KOPT-K1 (cell line): ENCODE results near the gene C11orf68.

ENCODE experiments used
- H3K27ac ChIP-seq: fragments of 200-600 bp; sonication (generic); 2 replicates; pipeline ENCODE4 v1.5.1; 2016; ENCODE audit warnings: antibody characterized with exemption, mild to moderate bottlenecking, low read depth, low read length; ENCODE audit not compliant: poor library complexity, severe bottlenecking
- H3K36me3 ChIP-seq: fragments of 200-600 bp; sonication (generic); 2 replicates; pipeline ENCODE4 v1.5.1; 2017; ENCODE audit warnings: antibody characterized with exemption, mild to moderate bottlenecking, low read length, moderate library complexity; ENCODE audit not compliant: insufficient read depth
- H3K9me3 ChIP-seq: fragments of 200-600 bp; sonication (generic); 2 replicates; pipeline ENCODE4 v1.5.1; 2017; ENCODE audit warnings: antibody characterized with exemption, low read length, mild to moderate bottlenecking; ENCODE audit not compliant: insufficient read depth, poor library complexity, severe bottlenecking

Gene C11orf68

DNA sequence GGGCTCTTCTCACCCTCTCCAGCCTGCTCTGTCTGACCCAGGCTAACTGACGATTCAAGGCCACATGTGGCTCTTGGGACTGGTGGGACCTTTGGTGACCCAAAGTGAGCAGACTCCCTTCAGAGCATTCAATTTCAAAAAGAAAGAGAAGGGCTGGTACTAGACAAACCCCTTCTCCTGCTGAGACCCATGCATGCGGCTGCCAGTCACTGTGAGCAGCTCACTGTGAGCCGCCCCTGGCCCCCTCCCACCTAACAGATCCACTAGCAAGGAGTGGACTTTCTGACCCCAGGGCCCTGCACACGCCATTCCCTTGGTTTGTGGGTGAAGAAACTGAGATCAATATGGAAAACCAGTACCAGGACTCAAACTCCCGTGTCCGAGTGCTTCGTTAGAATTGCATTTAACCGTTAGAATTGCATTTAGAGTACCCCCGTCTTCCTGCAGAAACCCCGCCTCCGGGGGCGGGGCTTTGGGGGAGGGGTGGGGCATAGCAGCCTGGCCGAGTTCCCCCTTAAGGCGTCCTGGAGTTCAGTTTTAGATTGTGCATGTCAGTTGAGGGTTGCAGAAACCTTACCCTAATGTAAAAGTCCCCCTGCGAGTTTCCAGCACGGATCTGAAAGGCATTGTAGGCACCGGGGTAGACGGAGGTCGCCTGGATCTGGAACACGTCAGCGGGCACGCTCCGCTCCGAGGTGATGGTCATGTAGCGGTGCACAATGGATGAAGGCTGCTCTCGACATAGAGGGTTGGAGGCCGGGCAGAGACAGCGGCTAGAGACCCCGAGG is 51.4 kb downstream of the C11orf68 start:
- Histone ChIP-seq H3K9me3 (no peaks in the 10 kb centered on the region), H3K27ac (no peak overlapping the region), H3K36me3 (peaks cover 51% of the 10 kb centered on the region)
